Keratinocyte (primary cell): ENCODE measurements around the gene OR2S2.

ENCODE experiments used
- EZH2 ChIP-seq: IDR thresholded peaks from one replicate; pipeline ENCODE4 v1.6.1; 2012; ENCODE audit warnings: inconsistent platforms, mild to moderate bottlenecking, low read length, moderate library complexity
- TF ChIP-seq, protein P1 (sequence below), 3 experiments: IDR thresholded peaks in 1 of 3; conservative IDR thresholded peaks in 1 of 3; optimal IDR thresholded peaks in 1 of 3; 2 replicates in 2 of 3; 3 replicates in 1 of 3; pipeline versions ENCODE3 to v1.5.1; 2011; ENCODE audit warnings: low read length in 3 of 3, mild to moderate bottlenecking in 3 of 3, moderate library complexity in 2 of 3, control low read depth in 1 of 3, inconsistent platforms in 1 of 3; ENCODE audit not compliant: insufficient read depth in 2 of 3; ENCODE audit errors: extremely low read depth in 1 of 3

DNA sequence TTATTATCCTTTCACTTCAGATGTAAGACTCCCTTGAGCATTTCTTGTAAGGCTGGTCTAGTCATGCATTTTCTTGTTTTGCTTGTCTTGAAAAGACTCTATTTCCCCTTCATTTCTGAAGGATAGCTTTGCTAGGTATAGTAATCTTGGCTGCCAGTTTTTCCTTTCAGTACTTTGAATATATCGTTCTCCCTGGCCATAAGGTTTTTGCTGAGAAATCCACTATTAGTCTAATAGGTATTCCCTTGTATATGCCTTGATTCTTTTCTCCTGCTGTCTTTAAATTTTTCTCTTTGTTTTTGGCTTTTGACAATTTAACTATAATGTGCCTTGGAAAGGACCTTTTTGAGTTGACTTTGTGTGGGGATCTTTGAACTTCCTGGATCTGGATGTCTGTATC lies 16.8 kb upstream of the OR2S2 start:
- TF ChIP-seq, protein P1, sequence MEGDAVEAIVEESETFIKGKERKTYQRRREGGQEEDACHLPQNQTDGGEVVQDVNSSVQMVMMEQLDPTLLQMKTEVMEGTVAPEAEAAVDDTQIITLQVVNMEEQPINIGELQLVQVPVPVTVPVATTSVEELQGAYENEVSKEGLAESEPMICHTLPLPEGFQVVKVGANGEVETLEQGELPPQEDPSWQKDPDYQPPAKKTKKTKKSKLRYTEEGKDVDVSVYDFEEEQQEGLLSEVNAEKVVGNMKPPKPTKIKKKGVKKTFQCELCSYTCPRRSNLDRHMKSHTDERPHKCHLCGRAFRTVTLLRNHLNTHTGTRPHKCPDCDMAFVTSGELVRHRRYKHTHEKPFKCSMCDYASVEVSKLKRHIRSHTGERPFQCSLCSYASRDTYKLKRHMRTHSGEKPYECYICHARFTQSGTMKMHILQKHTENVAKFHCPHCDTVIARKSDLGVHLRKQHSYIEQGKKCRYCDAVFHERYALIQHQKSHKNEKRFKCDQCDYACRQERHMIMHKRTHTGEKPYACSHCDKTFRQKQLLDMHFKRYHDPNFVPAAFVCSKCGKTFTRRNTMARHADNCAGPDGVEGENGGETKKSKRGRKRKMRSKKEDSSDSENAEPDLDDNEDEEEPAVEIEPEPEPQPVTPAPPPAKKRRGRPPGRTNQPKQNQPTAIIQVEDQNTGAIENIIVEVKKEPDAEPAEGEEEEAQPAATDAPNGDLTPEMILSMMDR (optimal IDR thresholded peaks at IDR 0.05 in 1 of 3, IDR thresholded peaks at IDR 0.05 in 1 of 3, conservative IDR thresholded peaks at IDR 0.05 in 1 of 3; ENCODE audit: extremely low read depth in 1 of 3, insufficient read depth in 2 of 3, low read length in 3 of 3), result no peak
- no peak for TF ChIP-seq EZH2
